ENCODE measurements around the gene LZTS2. TPM values are rescaled to one million over a fixed set of nuclear protein-coding genes. Genes with fewer than 3 reads are reported as not detected.

LZTS2 gene
- total RNA-seq, 1 donor from 2014 or later, result 83.2 TPM

DNA sequence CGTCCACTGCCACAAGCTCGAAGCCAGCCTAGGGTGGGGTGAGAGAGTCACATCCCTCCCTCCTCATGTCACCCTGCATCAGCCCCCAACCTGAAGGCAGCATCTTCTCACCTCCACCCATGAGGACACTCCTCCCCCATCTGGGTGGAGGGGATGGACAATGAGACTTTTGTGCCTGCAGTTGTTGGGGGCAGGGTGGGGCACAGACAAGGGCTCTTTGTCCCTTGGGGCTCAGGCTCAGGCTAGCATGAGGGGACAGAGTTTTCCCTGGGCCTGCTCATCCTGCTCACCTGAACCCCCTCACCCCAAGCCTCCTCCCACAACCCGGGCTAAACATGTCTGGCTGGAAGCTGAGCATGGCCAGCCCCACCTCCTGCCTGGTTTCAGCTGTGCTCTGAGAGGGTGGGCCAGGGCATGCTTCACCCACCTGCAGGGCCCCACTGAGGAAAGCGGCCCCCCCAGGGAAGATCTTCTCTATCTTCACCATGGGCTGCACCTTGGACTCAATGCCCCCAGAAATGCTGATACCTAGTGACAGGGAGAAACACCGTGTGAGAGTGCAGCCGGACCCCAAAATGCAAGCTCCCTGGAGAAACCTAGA lies 9.3 kb downstream of the LZTS2 start:
- peaks cover 5% of the 10 kb centered on the region for H3K36me3 Mint-ChIP-seq (ENCODE audit: insufficient read depth)
- no peak for DNase-seq (ENCODE audit: low spot score, unreplicated experiment)
- H3K27me3 Mint-ChIP-seq, result peaks cover 6% of the 10 kb centered on the region
- H3K27ac Mint-ChIP-seq, result no peak overlapping the region
- TF ChIP-seq, protein P1, sequence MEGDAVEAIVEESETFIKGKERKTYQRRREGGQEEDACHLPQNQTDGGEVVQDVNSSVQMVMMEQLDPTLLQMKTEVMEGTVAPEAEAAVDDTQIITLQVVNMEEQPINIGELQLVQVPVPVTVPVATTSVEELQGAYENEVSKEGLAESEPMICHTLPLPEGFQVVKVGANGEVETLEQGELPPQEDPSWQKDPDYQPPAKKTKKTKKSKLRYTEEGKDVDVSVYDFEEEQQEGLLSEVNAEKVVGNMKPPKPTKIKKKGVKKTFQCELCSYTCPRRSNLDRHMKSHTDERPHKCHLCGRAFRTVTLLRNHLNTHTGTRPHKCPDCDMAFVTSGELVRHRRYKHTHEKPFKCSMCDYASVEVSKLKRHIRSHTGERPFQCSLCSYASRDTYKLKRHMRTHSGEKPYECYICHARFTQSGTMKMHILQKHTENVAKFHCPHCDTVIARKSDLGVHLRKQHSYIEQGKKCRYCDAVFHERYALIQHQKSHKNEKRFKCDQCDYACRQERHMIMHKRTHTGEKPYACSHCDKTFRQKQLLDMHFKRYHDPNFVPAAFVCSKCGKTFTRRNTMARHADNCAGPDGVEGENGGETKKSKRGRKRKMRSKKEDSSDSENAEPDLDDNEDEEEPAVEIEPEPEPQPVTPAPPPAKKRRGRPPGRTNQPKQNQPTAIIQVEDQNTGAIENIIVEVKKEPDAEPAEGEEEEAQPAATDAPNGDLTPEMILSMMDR (IDR thresholded peaks at IDR 0.05; ENCODE audit: unreplicated experiment), result no peak
- no peaks in the 10 kb centered on the region for H3K9me3 Mint-ChIP-seq (ENCODE audit: low read depth)
- H3K4me1 Mint-ChIP-seq (ENCODE audit: low read depth), result peaks cover 11% of the 10 kb centered on the region
- no peak overlapping the region for H3K4me3 Mint-ChIP-seq (ENCODE audit: low read depth)

DNA sequence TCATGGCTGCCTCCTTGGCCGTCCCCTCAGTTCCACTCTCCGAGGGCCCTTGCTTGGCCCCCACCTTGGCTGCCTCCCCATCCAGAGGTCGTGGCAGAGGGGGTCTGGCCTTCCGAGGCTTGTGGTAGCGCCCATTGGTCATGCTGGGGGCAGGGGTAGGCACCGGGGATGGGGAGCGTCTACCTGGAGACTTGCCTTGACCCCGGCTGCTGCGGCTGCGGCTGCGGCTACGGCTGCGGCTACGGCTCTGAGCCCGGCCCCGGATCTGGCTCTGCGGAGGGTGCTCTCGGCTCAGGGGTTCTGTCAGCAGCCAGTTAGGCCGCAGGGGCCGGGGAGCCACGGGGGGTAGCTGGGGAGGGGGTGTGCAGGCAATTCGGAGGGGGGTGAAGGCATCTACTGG lies 10.7 kb downstream of the LZTS2 start:
- Mint-ChIP-seq H3K27ac (no peak overlapping the region), H3K9me3 (ENCODE audit: low read depth) (no peaks in the 10 kb centered on the region), H3K36me3 (ENCODE audit: insufficient read depth) (peaks cover 2% of the 10 kb centered on the region), H3K27me3 (peaks cover 19% of the 10 kb centered on the region), H3K4me3 (ENCODE audit: low read depth) (no peak overlapping the region), H3K4me1 (ENCODE audit: low read depth) (peaks cover 12% of the 10 kb centered on the region)
- TF ChIP-seq, protein P1 (IDR thresholded peaks at IDR 0.05; ENCODE audit: unreplicated experiment), result no peak
- DNase-seq (ENCODE audit: low spot score, unreplicated experiment), result no peak

DNA sequence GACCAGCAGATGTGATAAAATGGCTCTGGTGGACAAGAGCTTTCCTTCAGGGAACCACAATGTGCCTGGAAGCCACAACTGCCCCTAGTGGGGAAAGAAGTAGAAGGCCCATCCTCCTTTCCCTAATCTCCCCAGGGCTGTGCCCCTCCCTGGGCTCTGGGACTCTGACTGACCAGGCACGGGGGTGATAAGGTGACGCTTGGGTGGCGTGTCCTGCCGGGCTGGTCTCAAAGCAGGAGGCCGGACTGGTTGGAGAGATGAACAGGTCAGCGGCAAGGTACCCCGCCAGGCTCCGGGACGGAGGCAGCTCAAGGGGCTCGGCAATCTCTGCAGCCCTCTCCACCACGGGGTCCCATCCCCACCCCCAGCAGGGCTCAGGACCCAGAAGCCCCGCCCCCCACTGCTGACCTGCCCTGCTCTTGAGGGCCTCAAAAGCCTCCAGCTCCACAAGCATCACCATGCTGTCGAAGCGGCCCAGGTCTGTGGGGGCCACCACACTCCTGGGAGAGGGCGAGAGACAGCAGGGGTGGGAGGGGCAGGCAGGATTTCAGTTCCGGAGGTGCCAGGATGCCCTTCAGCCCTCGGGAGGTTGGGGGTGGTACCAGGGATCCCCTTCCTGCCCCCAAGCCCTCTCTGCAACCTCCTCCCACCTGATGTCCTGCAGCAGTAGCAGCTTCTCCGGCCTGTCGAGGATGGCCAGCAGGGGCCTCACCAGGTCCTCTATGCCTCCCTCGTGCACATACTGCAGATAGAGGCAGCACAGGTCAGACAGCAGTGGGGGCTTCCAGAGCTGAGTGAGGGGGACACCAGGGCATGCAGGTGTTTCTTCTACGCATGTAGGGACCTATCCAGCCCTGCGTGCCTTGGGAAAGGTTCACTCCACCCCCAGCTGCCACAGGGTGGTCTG lies 12.2 kb downstream of the LZTS2 start:
- H3K9me3 Mint-ChIP-seq (ENCODE audit: low read depth), result no peaks in the 10 kb centered on the region
- no peaks in the 10 kb centered on the region for H3K36me3 Mint-ChIP-seq (ENCODE audit: insufficient read depth)
- H3K4me1 Mint-ChIP-seq (ENCODE audit: low read depth), result peaks cover 12% of the 10 kb centered on the region
- H3K27me3 Mint-ChIP-seq, result peaks cover 30% of the 10 kb centered on the region
- H3K27ac Mint-ChIP-seq, result no peak overlapping the region
- TF ChIP-seq, protein P1 (IDR thresholded peaks at IDR 0.05; ENCODE audit: unreplicated experiment), result peak; percentile 50
- no peak overlapping the region for H3K4me3 Mint-ChIP-seq (ENCODE audit: low read depth)
- no peak for DNase-seq (ENCODE audit: low spot score, unreplicated experiment)

DNA sequence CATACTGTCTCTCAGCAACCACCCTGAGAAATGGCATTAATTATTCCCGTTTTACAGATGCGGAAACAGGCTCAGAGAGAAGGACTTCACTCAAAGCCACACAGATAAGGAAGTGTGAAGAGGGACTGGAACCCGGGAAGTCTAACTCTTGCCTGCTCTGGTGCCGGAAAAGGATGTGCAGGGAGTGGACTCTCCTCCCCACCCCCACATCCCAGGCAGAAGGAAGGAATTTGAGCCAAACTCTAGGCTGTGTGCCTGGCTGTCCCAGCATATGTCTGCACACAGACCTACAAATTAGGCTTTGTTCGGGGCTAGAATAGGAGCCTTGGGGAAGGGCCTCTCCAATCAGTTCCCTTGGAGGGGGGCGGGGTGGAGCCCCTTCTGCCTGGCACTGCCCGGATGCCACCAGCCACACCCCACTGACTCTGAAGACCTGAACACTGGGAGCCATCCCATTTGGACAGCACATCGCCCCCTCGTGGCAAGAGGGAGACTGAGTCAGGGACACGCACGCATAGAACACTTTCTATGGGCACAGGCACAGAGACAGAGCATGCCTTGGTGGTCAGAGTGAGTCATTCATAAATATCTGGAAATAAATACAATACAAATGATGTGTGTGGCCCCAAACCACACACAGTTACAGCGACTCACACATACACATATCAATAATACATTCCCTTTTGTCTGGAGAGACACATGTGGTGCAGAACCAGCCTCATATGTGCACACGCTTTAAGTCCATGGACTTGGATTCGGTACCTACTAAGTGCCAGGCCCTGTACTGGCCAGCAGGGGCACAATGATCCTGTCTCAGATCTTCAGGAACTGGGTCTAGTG lies 13.1 kb downstream of the LZTS2 start:
- H3K36me3 Mint-ChIP-seq (ENCODE audit: insufficient read depth), result no peaks in the 10 kb centered on the region
- H3K27me3 Mint-ChIP-seq, result peaks cover 39% of the 10 kb centered on the region
- no peaks in the 10 kb centered on the region for H3K9me3 Mint-ChIP-seq (ENCODE audit: low read depth)
- H3K4me1 Mint-ChIP-seq (ENCODE audit: low read depth), result peaks cover 12% of the 10 kb centered on the region
- TF ChIP-seq, protein P1 (IDR thresholded peaks at IDR 0.05; ENCODE audit: unreplicated experiment), result peak; percentile 84
- H3K27ac Mint-ChIP-seq, result no peak overlapping the region
- H3K4me3 Mint-ChIP-seq (ENCODE audit: low read depth), result no peak overlapping the region
- DNase-seq (ENCODE audit: low spot score, unreplicated experiment), result peak; percentile 58

DNA sequence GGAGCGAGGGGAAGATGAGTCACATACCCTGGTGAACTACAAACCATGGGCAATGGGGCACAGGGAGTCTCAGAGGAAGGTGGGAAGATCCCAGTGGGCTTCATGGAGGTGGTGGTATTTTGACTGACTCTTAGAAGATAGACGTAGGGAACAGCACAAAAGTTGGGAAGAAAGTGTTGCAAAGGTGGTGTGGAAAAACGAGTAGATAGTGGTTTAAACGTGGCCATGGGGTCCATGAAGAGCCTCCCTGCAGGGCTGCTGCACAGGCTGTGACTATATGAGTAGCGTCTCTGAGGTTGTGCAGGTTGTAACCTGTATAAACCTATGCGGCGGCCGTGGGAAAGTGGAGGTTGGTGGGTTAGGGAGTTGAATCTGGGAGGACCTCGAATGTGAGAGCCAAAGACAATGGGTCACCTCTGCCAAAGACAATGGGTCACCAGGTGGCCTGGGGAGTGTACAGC lies 13.8 kb downstream of the LZTS2 start:
- no peak for DNase-seq (ENCODE audit: low spot score, unreplicated experiment)
- H3K4me3 Mint-ChIP-seq (ENCODE audit: low read depth), result no peak overlapping the region
- peaks cover 46% of the 10 kb centered on the region for H3K27me3 Mint-ChIP-seq
- H3K4me1 Mint-ChIP-seq (ENCODE audit: low read depth), result peaks cover 12% of the 10 kb centered on the region
- TF ChIP-seq, protein P1 (IDR thresholded peaks at IDR 0.05; ENCODE audit: unreplicated experiment), result no peak
- H3K27ac Mint-ChIP-seq, result no peak overlapping the region
- H3K36me3 Mint-ChIP-seq (ENCODE audit: insufficient read depth), result no peaks in the 10 kb centered on the region
- no peaks in the 10 kb centered on the region for H3K9me3 Mint-ChIP-seq (ENCODE audit: low read depth)
